AG09319 (cell line): ENCODE results near the gene RBMS1.

ENCODE experiments used
- DNase-seq: peaks from one replicate; pipeline ENCODE4 v3.0.0-alpha.2; 2010; ENCODE audit warnings: low read depth; ENCODE audit errors: extremely low read depth
- CTCF ChIP-seq: IDR thresholded peaks from 2 replicates; pipeline ENCODE4 v1.5.1; 2011; ENCODE audit warnings: low read depth, mild to moderate bottlenecking, inconsistent platforms, low read length, moderate library complexity

RBMS1 gene

GRCh38 chr2:160512491-160512890 is 18.9 kb upstream of the RBMS1 start:
- DNase-seq, result no peak
- no peak for TF ChIP-seq CTCF

GRCh38 chr2:160510617-160511016 is 17.0 kb upstream of the RBMS1 start:
- no peak for DNase-seq
- no peak for TF ChIP-seq CTCF

GRCh38 chr2:160509016-160509415 is 15.4 kb upstream of the RBMS1 start:
- TF ChIP-seq CTCF, result no peak
- DNase-seq, result no peak

- no peak for TF ChIP-seq CTCF
- no peak for DNase-seq
These were observed 13.9 kb upstream of the RBMS1 start for GRCh38 chr2:160507464-160507863.

- DNase-seq, result no peak
- no peak for TF ChIP-seq CTCF
These were observed 13.4 kb upstream of the RBMS1 start for GRCh38 chr2:160507046-160507407.

- no peak for DNase-seq
- no peak for TF ChIP-seq CTCF
These were observed 12.9 kb upstream of the RBMS1 start for GRCh38 chr2:160506371-160507045.

GRCh38 chr2:160505256-160505655 is 11.6 kb upstream of the RBMS1 start:
- TF ChIP-seq CTCF, result no peak
- DNase-seq, result no peak
